Liver (tissue), 9 donors: ENCODE results near the gene INIP. TPM values are rescaled to one million over a fixed set of nuclear protein-coding genes. Genes with fewer than 3 reads are reported as not detected.

Experiments used
- DNase-seq: peaks from one replicate; pipeline ENCODE4 v3.0.0-alpha.2; 2017; ENCODE audit warnings: low spot score
- H3K27ac ChIP-seq, 2 donors: one replicate each; pipeline ENCODE4 v1.7.0; 2013; ENCODE audit warnings: inconsistent platforms in 2 of 2, low read length in 2 of 2, control low read depth in 1 of 2, low read depth in 1 of 2, mild to moderate bottlenecking in 1 of 2
- H3K27me3 ChIP-seq, 4 donors: one replicate each; pipeline versions ENCODE4 v1.6.1 to v1.7.0; 2013; ENCODE audit warnings: low read length in 3 of 4, inconsistent platforms in 1 of 4, mild to moderate bottlenecking in 1 of 4, moderate library complexity in 1 of 4; ENCODE audit not compliant: control insufficient read depth in 4 of 4, insufficient read depth in 4 of 4
- H3K36me3 ChIP-seq, 4 donors: one replicate each; pipeline versions ENCODE4 v1.6.1 to v1.7.0; 2013; ENCODE audit warnings: low read length in 3 of 4, mild to moderate bottlenecking in 3 of 4, low read depth in 1 of 4, moderate library complexity in 1 of 4; ENCODE audit not compliant: control insufficient read depth in 4 of 4, insufficient read depth in 3 of 4
- H3K4me1 ChIP-seq, 4 donors: one replicate each; pipeline versions ENCODE4 v1.6.1 to v1.7.0; 2013; ENCODE audit warnings: low read length in 3 of 4, mild to moderate bottlenecking in 3 of 4, moderate library complexity in 1 of 4; ENCODE audit not compliant: control insufficient read depth in 4 of 4, insufficient read depth in 4 of 4
- H3K4me3 ChIP-seq, 3 donors: one replicate each; pipeline versions ENCODE4 v1.6.1 to v1.7.0; 2013; ENCODE audit warnings: low read length in 3 of 3, control low read depth in 1 of 3, low read depth in 1 of 3, mild to moderate bottlenecking in 1 of 3
- H3K9ac ChIP-seq, 2 donors: one replicate each; pipeline ENCODE4 v1.7.0; 2013; ENCODE audit warnings: low read length in 2 of 2, mild to moderate bottlenecking in 2 of 2, moderate library complexity in 2 of 2, control low read depth in 1 of 2, low read depth in 1 of 2
- H3K9me3 ChIP-seq, 4 donors: one replicate each; pipeline versions ENCODE4 v1.6.1 to v1.7.0; 2013; ENCODE audit warnings: low read length in 3 of 4; ENCODE audit not compliant: control insufficient read depth in 4 of 4
- EGR1 ChIP-seq, 2 donors: IDR thresholded peaks; 2 replicates each; pipeline ENCODE4 v1.6.1; 2016 to 2018; ENCODE audit warnings: antibody characterized with exemption in 2 of 2, low read depth in 2 of 2
- FOXA1 ChIP-seq: IDR thresholded peaks from 2 replicates; pipeline ENCODE4 v1.6.1; 2016; ENCODE audit warnings: antibody characterized with exemption
- FOXA2 ChIP-seq: IDR thresholded peaks from 2 replicates; pipeline ENCODE4 v1.6.1; 2016; ENCODE audit warnings: antibody characterized with exemption
- GABPA ChIP-seq, 2 donors: IDR thresholded peaks in 1 of 2; conservative IDR thresholded peaks in 1 of 2; 2 replicates each; pipeline ENCODE4 v1.6.1; 2016; ENCODE audit warnings: antibody characterized with exemption in 2 of 2, mild to moderate bottlenecking in 1 of 2, moderate library complexity in 1 of 2
- HNF4A ChIP-seq, 2 donors: conservative IDR thresholded peaks; 2 replicates each; pipeline ENCODE4 v1.6.1; 2016; ENCODE audit warnings: antibody characterized with exemption in 2 of 2, mild to moderate bottlenecking in 2 of 2
- HNF4G ChIP-seq: IDR thresholded peaks from 2 replicates; pipeline ENCODE4 v1.6.1; 2016; ENCODE audit warnings: antibody characterized with exemption
- JUND ChIP-seq, 2 donors: IDR thresholded peaks; 2 replicates each; pipeline ENCODE4 v1.6.1; 2016; ENCODE audit warnings: antibody characterized with exemption in 2 of 2
- NR2F2 ChIP-seq: IDR thresholded peaks from 2 replicates; pipeline ENCODE4 v1.6.1; 2016; ENCODE audit warnings: antibody characterized with exemption
- RAD21 ChIP-seq, 2 donors: IDR thresholded peaks; 2 replicates each; pipeline ENCODE4 v1.6.1; 2016; ENCODE audit warnings: antibody characterized with exemption in 2 of 2, mild to moderate bottlenecking in 2 of 2
- RXRA ChIP-seq, 2 donors: IDR thresholded peaks; 2 replicates each; pipeline ENCODE4 v1.6.1; 2017 to 2018; ENCODE audit warnings: antibody characterized with exemption in 2 of 2, mild to moderate bottlenecking in 1 of 2
- SP1 ChIP-seq: IDR thresholded peaks from 2 replicates; pipeline ENCODE4 v1.6.1; 2018; ENCODE audit warnings: antibody characterized with exemption, mild to moderate bottlenecking
- TAF1 ChIP-seq: conservative IDR thresholded peaks from 2 replicates; pipeline ENCODE4 v1.6.1; 2016; ENCODE audit warnings: antibody characterized with exemption, mild to moderate bottlenecking
- YY1 ChIP-seq: IDR thresholded peaks from 2 replicates; pipeline ENCODE4 v1.6.1; 2016; ENCODE audit warnings: antibody characterized with exemption, mild to moderate bottlenecking
- WGBS: extraction: QIAGEN DNeasy Blood & Tissue Kit; methylation state at CpG from one replicate; pipeline ENCODE4 v1.1.7; 2013; 5-methylcytosine and 5-hydroxymethylcytosine counted together
- polyA plus RNA-seq, 2 donors: library from polyadenylated mRNA; stranded (reverse) in 1 of 2; unstranded in 1 of 2; fragments of 200-250 nt in 1 of 2; fragments of >200 nt in 1 of 2; fragmentation: Nextera tagmentation in 1 of 2; extraction: Ambion mirVana in 1 of 2; gene quantifications; one replicate each; pipeline versions ENCODE4 v1.2.1 to v1.2.3, GENCODE V29; 2013 to 2015
- total RNA-seq, 2 donors: library from RNA; depleted of rRNA; stranded (reverse); fragments of >200 nt; gene quantifications; one replicate each; pipeline ENCODE4 v1.2.3, GENCODE V29; 2014
- TF ChIP-seq, protein P1 (sequence below): IDR thresholded peaks from 2 replicates; pipeline ENCODE4 v1.6.1; 2016; ENCODE audit warnings: antibody characterized with exemption
- TF ChIP-seq, protein P2 (sequence below): fragments of 150-350 bp; IDR thresholded peaks from 2 replicates; pipeline ENCODE4 v1.5.1; 2017; ENCODE audit warnings: improper control_type of control experiment, low read depth, low read length; ENCODE audit not compliant: missing input control
- TF ChIP-seq, protein P3 (sequence below): IDR thresholded peaks from 2 replicates; pipeline ENCODE4 v1.6.1; 2016; ENCODE audit warnings: antibody characterized with exemption, mild to moderate bottlenecking
- TF ChIP-seq, protein P4 (sequence below): IDR thresholded peaks from 2 replicates; pipeline ENCODE4 v1.6.1; 2016; ENCODE audit warnings: antibody characterized with exemption
- TF ChIP-seq, protein P5 (sequence below): IDR thresholded peaks from 2 replicates; pipeline ENCODE4 v1.6.1; 2016; ENCODE audit warnings: antibody characterized with exemption
- donor health status: healthy.
- donor health status: healthy.
- donor health status: healthy.
- donor health status: healthy.
- donor health status: healthy.

INIP gene
- total and polyA plus RNA-seq, 4 donors, result 6.2 to 13.3 (median 10.2) TPM

DNA sequence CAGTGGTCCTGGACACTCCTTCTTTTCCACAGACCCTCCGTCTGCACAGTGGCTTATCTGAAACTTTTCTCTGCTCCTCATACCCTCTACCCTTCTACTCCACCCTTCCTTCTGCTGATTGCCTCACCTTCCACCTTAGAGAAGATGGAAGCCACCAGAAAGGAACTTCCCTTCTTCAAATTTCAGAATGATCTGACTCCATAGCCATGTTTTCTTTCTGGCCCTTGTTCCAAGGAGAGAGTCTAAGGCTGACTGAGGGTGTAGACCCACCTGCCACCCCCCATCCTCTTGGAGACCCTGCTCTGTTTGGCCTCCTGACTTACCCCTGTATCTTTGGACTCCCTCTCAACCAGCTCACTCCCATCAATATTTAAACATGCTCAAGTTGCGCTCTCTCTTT lies 40.0 kb upstream of the INIP start:
- Histone ChIP-seq H3K9ac (no peak overlapping the region), H3K4me3 (no peak overlapping the region), H3K4me1 (peaks cover 6 to 15% (median 11%) of the 10 kb centered on the region in 4 donors), H3K27me3 (no peaks in the 10 kb centered on the region), H3K36me3 (no peaks in the 10 kb centered on the region), H3K9me3 (no peaks in the 10 kb centered on the region), H3K27ac (no peak overlapping the region)
- TF ChIP-seq, protein P1, sequence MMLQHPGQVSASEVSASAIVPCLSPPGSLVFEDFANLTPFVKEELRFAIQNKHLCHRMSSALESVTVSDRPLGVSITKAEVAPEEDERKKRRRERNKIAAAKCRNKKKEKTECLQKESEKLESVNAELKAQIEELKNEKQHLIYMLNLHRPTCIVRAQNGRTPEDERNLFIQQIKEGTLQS, result no peak
- TF ChIP-seq, protein P2, sequence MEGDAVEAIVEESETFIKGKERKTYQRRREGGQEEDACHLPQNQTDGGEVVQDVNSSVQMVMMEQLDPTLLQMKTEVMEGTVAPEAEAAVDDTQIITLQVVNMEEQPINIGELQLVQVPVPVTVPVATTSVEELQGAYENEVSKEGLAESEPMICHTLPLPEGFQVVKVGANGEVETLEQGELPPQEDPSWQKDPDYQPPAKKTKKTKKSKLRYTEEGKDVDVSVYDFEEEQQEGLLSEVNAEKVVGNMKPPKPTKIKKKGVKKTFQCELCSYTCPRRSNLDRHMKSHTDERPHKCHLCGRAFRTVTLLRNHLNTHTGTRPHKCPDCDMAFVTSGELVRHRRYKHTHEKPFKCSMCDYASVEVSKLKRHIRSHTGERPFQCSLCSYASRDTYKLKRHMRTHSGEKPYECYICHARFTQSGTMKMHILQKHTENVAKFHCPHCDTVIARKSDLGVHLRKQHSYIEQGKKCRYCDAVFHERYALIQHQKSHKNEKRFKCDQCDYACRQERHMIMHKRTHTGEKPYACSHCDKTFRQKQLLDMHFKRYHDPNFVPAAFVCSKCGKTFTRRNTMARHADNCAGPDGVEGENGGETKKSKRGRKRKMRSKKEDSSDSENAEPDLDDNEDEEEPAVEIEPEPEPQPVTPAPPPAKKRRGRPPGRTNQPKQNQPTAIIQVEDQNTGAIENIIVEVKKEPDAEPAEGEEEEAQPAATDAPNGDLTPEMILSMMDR, result no peak
- TF ChIP-seq, protein P3, sequence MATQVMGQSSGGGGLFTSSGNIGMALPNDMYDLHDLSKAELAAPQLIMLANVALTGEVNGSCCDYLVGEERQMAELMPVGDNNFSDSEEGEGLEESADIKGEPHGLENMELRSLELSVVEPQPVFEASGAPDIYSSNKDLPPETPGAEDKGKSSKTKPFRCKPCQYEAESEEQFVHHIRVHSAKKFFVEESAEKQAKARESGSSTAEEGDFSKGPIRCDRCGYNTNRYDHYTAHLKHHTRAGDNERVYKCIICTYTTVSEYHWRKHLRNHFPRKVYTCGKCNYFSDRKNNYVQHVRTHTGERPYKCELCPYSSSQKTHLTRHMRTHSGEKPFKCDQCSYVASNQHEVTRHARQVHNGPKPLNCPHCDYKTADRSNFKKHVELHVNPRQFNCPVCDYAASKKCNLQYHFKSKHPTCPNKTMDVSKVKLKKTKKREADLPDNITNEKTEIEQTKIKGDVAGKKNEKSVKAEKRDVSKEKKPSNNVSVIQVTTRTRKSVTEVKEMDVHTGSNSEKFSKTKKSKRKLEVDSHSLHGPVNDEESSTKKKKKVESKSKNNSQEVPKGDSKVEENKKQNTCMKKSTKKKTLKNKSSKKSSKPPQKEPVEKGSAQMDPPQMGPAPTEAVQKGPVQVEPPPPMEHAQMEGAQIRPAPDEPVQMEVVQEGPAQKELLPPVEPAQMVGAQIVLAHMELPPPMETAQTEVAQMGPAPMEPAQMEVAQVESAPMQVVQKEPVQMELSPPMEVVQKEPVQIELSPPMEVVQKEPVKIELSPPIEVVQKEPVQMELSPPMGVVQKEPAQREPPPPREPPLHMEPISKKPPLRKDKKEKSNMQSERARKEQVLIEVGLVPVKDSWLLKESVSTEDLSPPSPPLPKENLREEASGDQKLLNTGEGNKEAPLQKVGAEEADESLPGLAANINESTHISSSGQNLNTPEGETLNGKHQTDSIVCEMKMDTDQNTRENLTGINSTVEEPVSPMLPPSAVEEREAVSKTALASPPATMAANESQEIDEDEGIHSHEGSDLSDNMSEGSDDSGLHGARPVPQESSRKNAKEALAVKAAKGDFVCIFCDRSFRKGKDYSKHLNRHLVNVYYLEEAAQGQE, result no peak
- TF ChIP-seq, protein P4, sequence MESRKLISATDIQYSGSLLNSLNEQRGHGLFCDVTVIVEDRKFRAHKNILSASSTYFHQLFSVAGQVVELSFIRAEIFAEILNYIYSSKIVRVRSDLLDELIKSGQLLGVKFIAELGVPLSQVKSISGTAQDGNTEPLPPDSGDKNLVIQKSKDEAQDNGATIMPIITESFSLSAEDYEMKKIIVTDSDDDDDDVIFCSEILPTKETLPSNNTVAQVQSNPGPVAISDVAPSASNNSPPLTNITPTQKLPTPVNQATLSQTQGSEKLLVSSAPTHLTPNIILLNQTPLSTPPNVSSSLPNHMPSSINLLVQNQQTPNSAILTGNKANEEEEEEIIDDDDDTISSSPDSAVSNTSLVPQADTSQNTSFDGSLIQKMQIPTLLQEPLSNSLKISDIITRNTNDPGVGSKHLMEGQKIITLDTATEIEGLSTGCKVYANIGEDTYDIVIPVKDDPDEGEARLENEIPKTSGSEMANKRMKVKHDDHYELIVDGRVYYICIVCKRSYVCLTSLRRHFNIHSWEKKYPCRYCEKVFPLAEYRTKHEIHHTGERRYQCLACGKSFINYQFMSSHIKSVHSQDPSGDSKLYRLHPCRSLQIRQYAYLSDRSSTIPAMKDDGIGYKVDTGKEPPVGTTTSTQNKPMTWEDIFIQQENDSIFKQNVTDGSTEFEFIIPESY, result no peak
- TF ChIP-seq GABPA (IDR thresholded peaks at IDR 0.05 in 1 of 2, conservative IDR thresholded peaks at IDR 0.05 in 1 of 2), result no peak
- no peak for TF ChIP-seq HNF4A (conservative IDR thresholded peaks at IDR 0.05)
- no peak for TF ChIP-seq YY1
- no peak for TF ChIP-seq HNF4G
- no peak for TF ChIP-seq FOXA1
- no peak for TF ChIP-seq EGR1 (IDR thresholded peaks at IDR 0.05; ENCODE audit: low read depth in 2 of 2)
- TF ChIP-seq NR2F2, result no peak
- no peak for TF ChIP-seq JUND (IDR thresholded peaks at IDR 0.05)
- TF ChIP-seq RAD21 (IDR thresholded peaks at IDR 0.05), result no peak
- TF ChIP-seq, protein P5, sequence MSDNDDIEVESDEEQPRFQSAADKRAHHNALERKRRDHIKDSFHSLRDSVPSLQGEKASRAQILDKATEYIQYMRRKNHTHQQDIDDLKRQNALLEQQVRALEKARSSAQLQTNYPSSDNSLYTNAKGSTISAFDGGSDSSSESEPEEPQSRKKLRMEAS, result no peak
- TF ChIP-seq FOXA2, result no peak
- no peak for TF ChIP-seq RXRA (IDR thresholded peaks at IDR 0.05)
- no peak for TF ChIP-seq SP1
- no peak for TF ChIP-seq TAF1
- WGBS, result 92% methylated on average over 2 of the region's 2 CpGs
- no peak for DNase-seq
